NCI-H82 treated with DMSO at 0.1 percent for 48 hours (cell line): ENCODE measurements around the gene KIR3DL3.
A peak's percentile ranks its signal among the peaks of the same experiment; 100 is the strongest.
"Not testable (repeated sequence)": the region's sequence is repeated elsewhere in the genome, so short reads cannot be mapped to it uniquely, and the experiment has no call there.

Experiments used
- DNase-seq: peaks from one replicate; lab custom pipeline; 2025; ENCODE audit not compliant: unreplicated experiment; lab: John Stamatoyannopoulos, UW

The KIR3DL3 gene

GRCh38 chr19:54724142-54724541 is at the start of gene KIR3DL3:
TSS of gene KIR3DL3 (plus strand) at chr19:54724442. CDS start at chr19:54724497, 55 bp downstream.
- no peak for DNase-seq

- DNase-seq = not testable (repeated sequence)
These were observed 47.9 kb upstream of the KIR3DL3 start for GRCh38 chr19:54676210-54676834.

- no peak for DNase-seq
These were observed 47.0 kb upstream of the KIR3DL3 start for GRCh38 chr19:54677217-54677616.

GRCh38 chr19:54681596-54681995 is 42.6 kb upstream of the KIR3DL3 start:
- DNase-seq = not testable (repeated sequence)

GRCh38 chr19:54682306-54682856 is 41.9 kb upstream of the KIR3DL3 start:
- DNase-seq = no peak

- DNase-seq = no peak
These were observed 39.7 kb upstream of the KIR3DL3 start for GRCh38 chr19:54684527-54684926.

GRCh38 chr19:54691582-54692297 is 32.5 kb upstream of the KIR3DL3 start:
- DNase-seq = no peak

- DNase-seq = no peak
These were observed 32.0 kb upstream of the KIR3DL3 start for GRCh38 chr19:54692298-54692615.

- no peak for DNase-seq
These were observed 29.6 kb upstream of the KIR3DL3 start for GRCh38 chr19:54694648-54695047.

- no peak for DNase-seq
These were observed 28.1 kb upstream of the KIR3DL3 start for GRCh38 chr19:54696117-54696548.

GRCh38 chr19:54696766-54697165 is 27.5 kb upstream of the KIR3DL3 start:
- DNase-seq = no peak

- not testable (repeated sequence) for DNase-seq
These were observed 26.5 kb upstream of the KIR3DL3 start for GRCh38 chr19:54697716-54698115.

- DNase-seq = no peak
These were observed 19.3 kb upstream of the KIR3DL3 start for GRCh38 chr19:54704928-54705327.

GRCh38 chr19:54707962-54708361 is 16.3 kb upstream of the KIR3DL3 start:
- no peak for DNase-seq

- DNase-seq = peak; percentile 54
These were observed 15.5 kb upstream of the KIR3DL3 start for GRCh38 chr19:54708781-54709180.

GRCh38 chr19:54709212-54709948 is 14.9 kb upstream of the KIR3DL3 start:
- no peak for DNase-seq

GRCh38 chr19:54709956-54710355 is 14.3 kb upstream of the KIR3DL3 start:
- not testable (repeated sequence) for DNase-seq

- no peak for DNase-seq
These were observed 402 bp downstream of the KIR3DL3 start for GRCh38 chr19:54724644-54725043.

GRCh38 chr19:54725321-54725720 is 1.1 kb downstream of the KIR3DL3 start:
- no peak for DNase-seq

GRCh38 chr19:54727562-54727961 is 3.3 kb downstream of the KIR3DL3 start:
- no peak for DNase-seq

GRCh38 chr19:54728167-54728566 is 3.9 kb downstream of the KIR3DL3 start:
- no peak for DNase-seq
